GM18526 (cell line): Measurements from ENCODE around the gene RHOV.

Experiments
- POLR2A ChIP-seq: IDR thresholded peaks from 3 replicates; pipeline ENCODE4 v1.6.1; 2011; ENCODE audit not compliant: insufficient read length; ENCODE audit errors: extremely low read depth

Gene RHOV

DNA sequence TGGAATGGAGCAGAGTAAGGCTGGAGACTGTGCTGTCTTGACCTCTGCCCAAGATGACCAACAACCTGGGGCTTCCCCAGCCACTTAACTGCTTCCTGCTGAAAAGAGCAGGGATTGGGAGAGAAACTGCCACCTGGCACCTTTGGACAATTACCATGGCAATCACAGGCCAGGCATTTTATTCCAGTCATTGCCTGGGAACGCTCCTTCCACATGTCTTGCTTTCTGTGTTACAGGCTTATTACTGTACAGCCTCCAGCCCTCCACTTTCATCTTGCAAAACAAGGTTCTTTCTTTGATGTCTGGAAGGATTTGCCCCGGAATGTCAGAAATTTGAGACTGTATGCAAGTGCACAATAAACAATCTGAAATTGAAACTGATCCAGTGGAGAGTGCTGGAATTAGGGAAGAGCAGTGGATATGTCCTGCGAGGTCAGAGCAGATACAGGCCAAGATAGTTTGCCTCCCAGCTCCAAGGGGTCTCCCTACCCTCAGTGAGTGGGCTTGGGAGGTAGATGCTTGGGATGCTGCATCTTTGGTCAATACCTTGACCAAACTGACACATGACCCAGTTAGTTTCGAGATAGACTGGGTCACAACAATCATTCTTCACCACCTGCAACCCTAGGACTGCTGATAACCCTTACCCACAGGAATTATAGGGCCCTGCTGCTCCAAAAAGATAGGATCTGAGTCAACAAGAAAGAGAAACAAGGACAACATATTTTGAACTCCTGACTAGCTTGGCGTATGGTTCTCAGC, 48.2 kb downstream of the RHOV start:
- no peak for TF ChIP-seq POLR2A

DNA sequence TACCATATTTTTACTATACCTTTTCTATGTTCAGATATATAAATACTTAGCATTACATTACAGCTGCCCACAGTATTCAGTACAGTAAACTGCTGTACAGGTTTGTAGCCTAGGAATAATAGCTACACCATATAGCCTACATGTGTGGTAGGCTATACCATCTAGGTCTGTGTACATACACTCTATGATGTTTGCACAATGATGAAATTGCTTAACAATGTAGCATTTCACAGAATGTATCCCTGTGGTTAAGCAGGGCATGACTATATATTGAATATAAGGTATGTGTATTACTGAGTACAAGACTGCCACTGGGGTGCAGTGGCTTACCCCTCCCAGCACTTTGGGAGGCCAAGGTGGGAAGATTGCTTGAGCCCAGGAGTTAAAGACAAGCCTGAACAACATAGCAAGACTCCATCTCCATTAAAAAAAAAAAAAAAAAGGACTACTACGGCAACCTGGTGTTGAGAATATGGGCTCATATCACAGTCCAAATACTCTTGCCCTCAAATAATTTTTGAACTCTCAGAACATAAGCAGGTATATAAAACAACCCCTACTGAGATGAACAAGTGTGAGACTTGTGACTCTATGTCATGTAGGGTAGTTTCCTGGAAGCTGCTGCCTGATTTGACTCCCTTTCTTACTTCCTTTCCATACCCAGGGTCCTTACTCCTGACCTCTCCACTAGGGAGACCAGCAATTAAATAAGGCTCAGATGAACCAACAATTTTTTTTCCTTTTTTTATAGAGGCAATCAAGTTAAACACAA, 50.3 kb downstream of the RHOV start:
- TF ChIP-seq POLR2A: no peak
